GM12892 (cell line): ENCODE results near the gene KCTD16.

Experiments used
- POLR2A ChIP-seq: IDR thresholded peaks from 2 replicates; pipeline ENCODE4 v1.6.1; 2011; ENCODE audit warnings: low read depth, low read length, control low read depth
- POLR2AphosphoS5 ChIP-seq: IDR thresholded peaks from 2 replicates; pipeline ENCODE4 v1.6.1; 2011; ENCODE audit warnings: low read depth, low read length, control low read depth
- TAF1 ChIP-seq: IDR thresholded peaks from 2 replicates; pipeline ENCODE4 v1.6.1; 2011; ENCODE audit warnings: low read depth, mild to moderate bottlenecking, control low read depth, low read length, borderline replicate concordance

GRCh38 chr5:144405991-144406390 is 235.3 kb downstream of the KCTD16 start:
- TF ChIP-seq POLR2A (no peak), POLR2AphosphoS5 (no peak), TAF1 (no peak)
